Mesenchymal stem cell (in vitro differentiated cells and primary cell): ENCODE measurements around the gene PHF19.

ENCODE experiments used
- DNase-seq: peaks from one replicate; pipeline ENCODE4 v3.0.0-alpha.2; 2013
- H2AFZ ChIP-seq: one replicate; pipeline ENCODE4 v1.6.1; 2013; ENCODE audit warnings: low read depth, mild to moderate bottlenecking, control low read depth, inconsistent platforms, low read length, moderate library complexity
- H2AK5ac ChIP-seq: 2 replicates; pipeline ENCODE4 v1.6.1; 2013; ENCODE audit warnings: low read length, moderate library complexity, mild to moderate bottlenecking, inconsistent platforms; ENCODE audit not compliant: severe bottlenecking
- H2BK120ac ChIP-seq: one replicate; pipeline ENCODE4 v1.6.1; 2013; ENCODE audit warnings: low read depth, mild to moderate bottlenecking, inconsistent platforms, low read length, moderate library complexity
- H2BK12ac ChIP-seq, 2 experiments: one replicate each; pipeline ENCODE4 v1.6.1; 2013; ENCODE audit warnings: inconsistent platforms in 2 of 2, low read length in 2 of 2, mild to moderate bottlenecking in 2 of 2, moderate library complexity in 2 of 2, control low read depth in 1 of 2
- H2BK15ac ChIP-seq: one replicate; pipeline ENCODE4 v1.6.1; 2013; ENCODE audit warnings: mild to moderate bottlenecking, low read depth, inconsistent platforms; ENCODE audit not compliant: poor library complexity, severe bottlenecking
- H2BK5ac ChIP-seq: 2 replicates; pipeline ENCODE4 v1.6.1; 2013; ENCODE audit warnings: low read depth, mild to moderate bottlenecking, low read length, control low read depth, inconsistent platforms; ENCODE audit not compliant: poor library complexity, severe bottlenecking
- H3K14ac ChIP-seq, 2 experiments: one replicate each; pipeline ENCODE4 v1.6.1; 2013; ENCODE audit warnings: inconsistent platforms in 2 of 2, low read length in 2 of 2, control low read depth in 1 of 2, mild to moderate bottlenecking in 1 of 2, moderate library complexity in 1 of 2
- H3K18ac ChIP-seq, 2 experiments: one replicate each; pipeline ENCODE4 v1.6.1; 2013; ENCODE audit warnings: inconsistent platforms in 2 of 2, low read length in 2 of 2, control low read depth in 1 of 2, low read depth in 1 of 2, mild to moderate bottlenecking in 1 of 2
- H3K23ac ChIP-seq, 2 experiments: one replicate each; pipeline ENCODE4 v1.6.1; 2013; ENCODE audit warnings: inconsistent platforms in 2 of 2, low read length in 2 of 2, mild to moderate bottlenecking in 2 of 2, moderate library complexity in 2 of 2, control low read depth in 1 of 2
- H3K27ac ChIP-seq: 2 replicates; pipeline ENCODE4 v1.5.1; 2013; ENCODE audit warnings: mild to moderate bottlenecking, moderate library complexity, low read length, control low read depth, inconsistent platforms; ENCODE audit not compliant: poor library complexity, severe bottlenecking
- H3K27me3 ChIP-seq, 2 experiments: 2 replicates each; pipeline versions ENCODE4 v1.6.1 to v1.7.0; 2013; ENCODE audit warnings: low read length in 2 of 2, mild to moderate bottlenecking in 2 of 2, moderate library complexity in 2 of 2, control low read depth in 1 of 2, inconsistent platforms in 1 of 2; ENCODE audit not compliant: control insufficient read depth in 1 of 2, insufficient read depth in 1 of 2
- H3K36me3 ChIP-seq, 2 experiments: 2 replicates each; pipeline versions ENCODE4 v1.6.1 to v1.7.0; 2013; ENCODE audit warnings: low read length in 2 of 2, control low read depth in 1 of 2, inconsistent platforms in 1 of 2, low read depth in 1 of 2, mild to moderate bottlenecking in 1 of 2; ENCODE audit not compliant: insufficient read depth in 2 of 2, control insufficient read depth in 1 of 2
- H3K4ac ChIP-seq, 2 experiments: one replicate each; pipeline ENCODE4 v1.6.1; 2013; ENCODE audit warnings: inconsistent platforms in 2 of 2, low read length in 2 of 2, mild to moderate bottlenecking in 2 of 2, moderate library complexity in 2 of 2, control low read depth in 1 of 2, low read depth in 1 of 2
- H3K4me1 ChIP-seq: 2 replicates; pipeline ENCODE4 v1.6.1; 2013; ENCODE audit warnings: low read depth, low read length, control low read depth; ENCODE audit not compliant: control insufficient read depth, insufficient read depth
- H3K4me2 ChIP-seq: 2 replicates; pipeline ENCODE4 v1.6.1; 2013; ENCODE audit warnings: low read length, mild to moderate bottlenecking, inconsistent platforms; ENCODE audit not compliant: poor library complexity, severe bottlenecking
- H3K4me3 ChIP-seq, 2 experiments: 2 replicates each; pipeline versions ENCODE4 v1.5.1 to v1.7.0; 2013; ENCODE audit warnings: low read length in 2 of 2, mild to moderate bottlenecking in 2 of 2, control low read depth in 1 of 2, low read depth in 1 of 2; ENCODE audit not compliant: insufficient read depth in 1 of 2
- H3K79me1 ChIP-seq: replicated peaks from 2 replicates; pipeline ENCODE4 v1.6.1; 2013; ENCODE audit warnings: mild to moderate bottlenecking, control low read depth, low read length, inconsistent platforms; ENCODE audit not compliant: poor library complexity, severe bottlenecking
- H3K9ac ChIP-seq: 2 replicates; pipeline ENCODE4 v1.7.0; 2013; ENCODE audit warnings: mild to moderate bottlenecking, low read length, moderate library complexity
- H3K9me3 ChIP-seq: 2 replicates; pipeline ENCODE4 v1.7.0; 2013; ENCODE audit warnings: mild to moderate bottlenecking, low read length; ENCODE audit not compliant: control insufficient read depth
- H4K8ac ChIP-seq: one replicate; pipeline ENCODE4 v1.6.1; 2013; ENCODE audit warnings: inconsistent platforms, mild to moderate bottlenecking, low read length, moderate library complexity
- H4K91ac ChIP-seq: one replicate; pipeline ENCODE4 v1.6.1; 2013; ENCODE audit warnings: mild to moderate bottlenecking, low read length, inconsistent platforms
- WGBS: methylation state at CpG from one replicate; pipeline ENCODE4 v1.1.7; 2013; ENCODE audit warnings: mixed read lengths; 5-methylcytosine and 5-hydroxymethylcytosine counted together

PHF19 gene

DNA sequence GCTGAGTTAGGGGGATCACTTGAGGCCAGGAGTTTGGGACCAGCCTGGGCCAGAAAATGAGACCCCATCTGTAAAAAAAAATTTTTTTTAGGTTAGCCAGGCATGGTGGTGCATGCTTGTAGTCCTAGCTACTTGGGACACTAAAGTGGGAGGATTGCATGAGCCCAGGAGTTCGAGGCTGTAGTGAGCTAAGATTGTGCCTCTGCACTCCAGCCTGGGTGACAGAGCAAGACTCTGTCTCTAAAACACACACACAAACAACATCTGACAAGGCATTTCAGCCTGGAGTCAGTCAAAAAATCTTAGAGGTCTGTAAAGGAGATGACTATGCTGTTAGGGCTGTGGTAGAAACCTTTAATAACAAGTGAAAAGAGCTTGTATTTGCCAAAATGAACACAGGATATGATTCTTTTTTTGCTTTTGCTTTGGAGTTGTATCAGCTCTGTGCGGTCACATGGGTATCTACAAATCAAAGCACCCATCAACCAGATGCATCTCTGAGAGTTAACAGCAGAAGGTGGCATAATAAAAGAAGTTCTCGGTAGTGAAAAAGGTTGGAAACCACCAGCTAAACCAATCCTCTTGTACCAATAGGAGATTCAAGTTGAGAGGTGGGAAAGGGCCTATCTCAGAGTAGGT, 30.6 kb downstream of the PHF19 start:
- Histone ChIP-seq H2BK15ac (no peak overlapping the region), H3K4me1 (peaks cover 8% of the 10 kb centered on the region), H3K27me3 (no peaks in the 10 kb centered on the region), H3K27ac (no peak overlapping the region), H3K18ac (no peak overlapping the region), H2BK120ac (no peak overlapping the region), H3K9me3 (no peaks in the 10 kb centered on the region), H2BK12ac (no peak overlapping the region), H3K4ac (no peak overlapping the region), H4K8ac (no peak overlapping the region), H3K36me3 (peaks cover 2 to 17% of the 10 kb centered on the region in 2 experiments), H3K79me1 (peaks cover 21% of the 10 kb centered on the region), H2AFZ (no peak overlapping the region), H3K9ac (no peak overlapping the region), H3K23ac (no peak overlapping the region), H2AK5ac (no peak overlapping the region), H4K91ac (no peak overlapping the region), H3K14ac (no peak overlapping the region), H3K4me3 (no peak overlapping the region), H3K4me2 (no peak overlapping the region), H2BK5ac (no peak overlapping the region)
- WGBS = 100% methylated on average over 1 of the region's 3 CpGs
- DNase-seq = no peak

- no peaks in the 10 kb centered on the region for H3K9me3 ChIP-seq
- no peak overlapping the region for H2BK120ac ChIP-seq
- no peak overlapping the region for H2BK5ac ChIP-seq
- no peak overlapping the region for H3K18ac ChIP-seq
- H3K9ac ChIP-seq = no peak overlapping the region
- H3K36me3 ChIP-seq = peaks cover 0 to 16% of the 10 kb centered on the region in 2 experiments
- no peak overlapping the region for H3K14ac ChIP-seq
- no peak overlapping the region for H4K91ac ChIP-seq
- no peak overlapping the region for H4K8ac ChIP-seq
- H2AFZ ChIP-seq = no peak overlapping the region
- no peak for DNase-seq
- no peak overlapping the region for H3K23ac ChIP-seq
- peaks cover 21% of the 10 kb centered on the region for H3K79me1 ChIP-seq
- no peaks in the 10 kb centered on the region for H3K27me3 ChIP-seq
- no peak overlapping the region for H3K27ac ChIP-seq
- H2BK15ac ChIP-seq = no peak overlapping the region
- no peak overlapping the region for H3K4me2 ChIP-seq
- no peak overlapping the region for H3K4me3 ChIP-seq
- no peak overlapping the region for H2BK12ac ChIP-seq
- no peak overlapping the region for H3K4ac ChIP-seq
- H2AK5ac ChIP-seq = no peak overlapping the region
- H3K4me1 ChIP-seq = peaks cover 8% of the 10 kb centered on the region
These were observed 31.7 kb downstream of the PHF19 start for GRCh38 chr9:120845255-120845654.

DNA sequence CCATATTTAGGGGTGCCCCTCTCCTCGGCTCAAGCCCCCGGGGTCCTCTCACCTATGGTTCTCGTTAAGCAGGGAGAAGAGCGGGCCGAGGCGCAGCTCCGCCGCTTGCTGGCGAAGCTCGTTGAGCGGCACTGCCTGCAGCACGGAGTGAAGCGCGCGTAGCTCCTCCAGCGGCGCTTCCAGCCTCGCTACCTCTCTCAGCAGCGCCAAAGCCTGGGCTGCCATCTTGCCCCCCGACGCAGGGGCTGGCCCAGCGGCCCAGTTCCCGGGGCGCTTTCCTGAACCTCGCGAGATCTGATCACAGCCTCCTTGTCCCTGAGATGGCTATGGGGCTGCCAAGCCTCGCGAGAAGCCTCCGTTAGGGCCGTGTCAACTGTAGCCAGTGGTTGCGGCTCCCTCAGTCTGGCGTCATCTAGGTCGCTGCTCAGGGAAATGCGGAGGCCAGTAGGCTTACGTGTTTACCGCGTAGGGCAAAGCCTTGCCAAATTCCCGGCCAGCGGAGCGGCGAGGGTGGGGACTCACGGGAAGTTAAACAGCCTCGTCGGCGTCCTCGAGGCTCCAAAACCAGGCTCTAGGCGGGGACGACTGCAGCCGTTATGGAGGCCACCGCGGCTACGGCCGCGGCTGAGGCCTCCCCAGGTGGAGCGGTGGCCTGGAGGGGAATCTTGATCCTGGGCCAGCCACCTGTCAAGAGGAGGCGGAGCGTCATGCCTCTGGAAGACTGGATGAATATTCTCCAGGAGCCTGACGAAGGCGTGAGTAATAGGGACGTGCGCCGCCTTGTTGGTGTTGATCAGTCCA, 34.1 kb downstream of the PHF19 start, which contains the start of gene PSMD5:
Gene PSMD5 (minus strand): TSS at position 238 of the 801 bp plus-strand sequence. CDS start 13 bp downstream, at position 225.
- Histone ChIP-seq H3K23ac (peak within 1 kb of the TSS; percentile 37 to 98), H3K4me3 (peak within 1 kb of the TSS; percentile 93 to 99), H3K27ac (peak within 1 kb of the TSS; percentile 90), H3K4ac (peak within 1 kb of the TSS; percentile 77 to 92), H3K4me2 (peak within 1 kb of the TSS; percentile 82), H2BK12ac (peak within 1 kb of the TSS in 1 of 2 experiments; percentile 62), H3K4me1 (peaks cover 12% of the 10 kb centered on the region), H4K8ac (peak within 1 kb of the TSS; percentile 99), H3K36me3 (peaks cover 0 to 21% of the 10 kb centered on the region in 2 experiments), H3K9ac (peak within 1 kb of the TSS; percentile 99), H3K9me3 (no peaks in the 10 kb centered on the region), H3K14ac (peak within 1 kb of the TSS in 1 of 2 experiments; percentile 91), H2BK5ac (peak within 1 kb of the TSS; percentile 68), H2AFZ (peak within 1 kb of the TSS; percentile 90), H2BK120ac (peak within 1 kb of the TSS; percentile 87), H3K18ac (peak within 1 kb of the TSS; percentile 96), H2AK5ac (peak within 1 kb of the TSS; percentile 70), H4K91ac (peak within 1 kb of the TSS; percentile 91), H2BK15ac (peak within 1 kb of the TSS; percentile 90), H3K79me1 (peaks cover 20% of the 10 kb centered on the region), H3K27me3 (no peaks in the 10 kb centered on the region)
- 3% methylated on average over 62 of the region's 62 CpGs for WGBS
- DNase-seq = peak; percentile 100
